Measurements from ENCODE around the gene BIN1.

BIN1 gene

GRCh38 chr2:127090281-127091120 lies 16.5 kb downstream of the BIN1 start:
- no peak for DNase-seq (ENCODE audit: low read depth)

GRCh38 chr2:127089478-127090235 lies 17.3 kb downstream of the BIN1 start:
- DNase-seq (ENCODE audit: low read depth): no peak

- no peak for DNase-seq (ENCODE audit: low read depth)
Observed at GRCh38 chr2:127088706-127089105, 18.2 kb downstream of the BIN1 start.

- no peak for DNase-seq (ENCODE audit: low read depth)
Observed at GRCh38 chr2:127087791-127088495, 19.0 kb downstream of the BIN1 start.

GRCh38 chr2:127086990-127087790 lies 19.8 kb downstream of the BIN1 start:
- no peak for DNase-seq (ENCODE audit: low read depth)

- DNase-seq (ENCODE audit: low read depth): no peak
Observed at GRCh38 chr2:127085317-127085681, 21.7 kb downstream of the BIN1 start.

- DNase-seq (ENCODE audit: low read depth): no peak
Observed at GRCh38 chr2:127084611-127085316, 22.2 kb downstream of the BIN1 start.

- peak; percentile 90 for DNase-seq (ENCODE audit: low read depth)
Observed at GRCh38 chr2:127083819-127084503, 23.0 kb downstream of the BIN1 start.

GRCh38 chr2:127082974-127083373 lies 24.0 kb downstream of the BIN1 start:
- no peak for DNase-seq (ENCODE audit: low read depth)

- DNase-seq (ENCODE audit: low read depth): no peak
Observed at GRCh38 chr2:127081826-127082633, 24.9 kb downstream of the BIN1 start.

- DNase-seq (ENCODE audit: low read depth): no peak
Observed at GRCh38 chr2:127080938-127081755, 25.8 kb downstream of the BIN1 start.

GRCh38 chr2:127080226-127080937 lies 26.6 kb downstream of the BIN1 start:
- no peak for DNase-seq (ENCODE audit: low read depth)

GRCh38 chr2:127079358-127079920 lies 27.5 kb downstream of the BIN1 start:
- no peak for DNase-seq (ENCODE audit: low read depth)

GRCh38 chr2:127078666-127079270 lies 28.2 kb downstream of the BIN1 start:
- DNase-seq (ENCODE audit: low read depth): no peak

GRCh38 chr2:127078028-127078427 lies 28.9 kb downstream of the BIN1 start:
- no peak for DNase-seq (ENCODE audit: low read depth)

GRCh38 chr2:127076924-127077323 lies 30.0 kb downstream of the BIN1 start:
- no peak for DNase-seq (ENCODE audit: low read depth)

- DNase-seq (ENCODE audit: low read depth): no peak
Observed at GRCh38 chr2:127076290-127076689, 30.7 kb downstream of the BIN1 start.
